Activated CD8-positive, alpha-beta memory T cell treated with anti-CD3 and anti-CD28 coated beads for 36 hours (primary cell): ENCODE results near the gene GPR3. TPM values are rescaled to one million over a fixed set of nuclear protein-coding genes. Genes with fewer than 3 reads are reported as not detected.

Source experiments
- CTCF ChIA-PET: fragments of 350-600 bp; sonication (Branson Sonifier 250); formaldehyde crosslinking; loops from one replicate; lab custom pipeline; 2021; ENCODE audit warnings: antibody characterized with exemption; lab: Charles Lee
- POLR2A ChIA-PET: fragments of 350-600 bp; sonication (Branson Sonifier 250); formaldehyde crosslinking; loops from one replicate; lab custom pipeline; 2021; ENCODE audit warnings: antibody characterized with exemption; lab: Charles Lee
- total RNA-seq, 2 experiments: library from RNA; stranded (reverse); gene quantifications; one replicate each; pipeline ENCODE4 v1.2.3, GENCODE V29; 2021

GPR3 gene
- total RNA-seq, 2 experiments from 2014 or later = 3.6 to 4.1 TPM

DNA sequence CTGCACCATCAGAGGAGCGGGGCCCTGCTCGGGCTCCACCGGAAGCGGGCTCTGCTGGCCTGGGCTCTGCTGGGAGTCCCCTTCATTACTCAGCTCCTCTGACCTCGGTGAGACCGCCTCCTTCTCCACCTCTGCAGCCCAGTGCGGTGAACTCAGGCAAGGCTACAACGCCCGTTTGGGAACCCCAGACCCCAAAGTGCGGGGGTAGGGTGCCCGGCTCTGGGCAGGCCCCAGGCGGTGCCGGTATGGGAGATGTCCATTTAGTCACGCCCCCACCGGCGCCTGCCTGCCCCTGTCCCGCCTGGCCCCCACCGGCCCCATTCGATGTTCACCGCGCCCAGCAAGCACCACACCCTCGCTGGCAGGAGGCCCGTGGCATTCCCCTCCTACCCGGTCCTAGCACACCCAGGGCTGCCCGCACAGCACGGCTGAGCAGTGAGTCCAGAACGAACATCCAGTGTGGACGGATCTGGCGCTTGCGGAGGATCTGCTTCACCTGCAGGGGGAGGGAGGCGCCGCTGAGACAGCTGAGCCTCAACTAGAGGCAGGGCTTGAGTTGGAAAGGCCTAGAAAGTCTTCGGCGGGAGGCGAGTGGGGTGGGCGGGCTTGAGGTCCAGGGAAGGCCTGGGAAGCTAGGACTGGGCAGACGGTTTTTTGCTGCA is 35.7 kb upstream of the GPR3 start:
- ChIA-PET CTCF (interaction anchor here (0.7 to 5.4 kb wide), 28 partner anchors 9 to 305 kb away, joined by 3 to 32 read pairs (median 5); partner anchors contain the start of genes CD164L2, GPR3, MAP3K6 and SYTL1), POLR2A (interaction anchor here (1.7 to 2.3 kb wide), 2 partner anchors 9 to 14 kb away, joined by 10 read pairs; partner anchors contain the start of genes MAP3K6 and SYTL1)

DNA sequence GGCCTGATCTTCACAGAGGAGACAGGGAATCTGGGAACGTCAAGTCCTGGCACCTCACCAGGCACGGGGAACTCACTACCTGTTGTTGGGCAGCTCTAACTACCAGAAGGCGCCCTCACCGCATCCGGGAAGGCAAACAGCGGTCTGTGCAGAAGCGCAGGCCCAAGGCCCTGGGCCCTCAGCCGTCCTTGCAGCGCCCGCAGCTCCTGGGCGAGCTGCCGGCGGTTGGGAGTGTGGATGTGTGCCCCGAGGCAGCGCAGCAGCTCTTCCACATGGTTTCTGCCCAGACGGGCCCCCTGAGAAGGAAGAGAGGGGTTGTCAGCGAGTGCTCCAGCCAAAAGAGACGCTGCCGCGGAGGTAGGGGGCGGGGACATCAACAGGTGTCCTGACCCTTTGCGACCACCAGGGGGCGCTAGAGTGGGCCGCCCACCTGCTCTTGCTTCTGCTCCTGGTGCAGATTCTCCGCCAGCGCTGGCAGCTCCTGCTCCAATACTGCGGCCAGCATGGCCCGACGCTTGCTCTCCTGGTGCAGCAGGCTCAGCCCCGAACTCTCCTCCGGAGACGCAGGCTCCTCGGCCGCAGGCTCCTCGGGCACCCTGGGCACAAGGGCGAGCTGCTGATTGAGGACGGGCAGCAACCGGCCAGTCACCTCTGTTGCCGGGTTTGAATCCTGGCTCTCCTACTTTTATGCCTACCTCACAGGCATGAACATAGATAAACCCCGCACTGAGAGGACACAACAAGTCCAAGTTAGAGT is 35.0 kb upstream of the GPR3 start:
- ChIA-PET CTCF (interaction anchor here (0.5 to 5.4 kb wide), 35 partner anchors 8 to 305 kb away, joined by 3 to 32 read pairs (median 4); partner anchors contain the start of genes CD164L2, GPR3, MAP3K6 and SYTL1), POLR2A (interaction anchor here (1.7 to 2.3 kb wide), 2 partner anchors 8 to 15 kb away, joined by 10 read pairs; partner anchors contain the start of genes MAP3K6 and SYTL1)

DNA sequence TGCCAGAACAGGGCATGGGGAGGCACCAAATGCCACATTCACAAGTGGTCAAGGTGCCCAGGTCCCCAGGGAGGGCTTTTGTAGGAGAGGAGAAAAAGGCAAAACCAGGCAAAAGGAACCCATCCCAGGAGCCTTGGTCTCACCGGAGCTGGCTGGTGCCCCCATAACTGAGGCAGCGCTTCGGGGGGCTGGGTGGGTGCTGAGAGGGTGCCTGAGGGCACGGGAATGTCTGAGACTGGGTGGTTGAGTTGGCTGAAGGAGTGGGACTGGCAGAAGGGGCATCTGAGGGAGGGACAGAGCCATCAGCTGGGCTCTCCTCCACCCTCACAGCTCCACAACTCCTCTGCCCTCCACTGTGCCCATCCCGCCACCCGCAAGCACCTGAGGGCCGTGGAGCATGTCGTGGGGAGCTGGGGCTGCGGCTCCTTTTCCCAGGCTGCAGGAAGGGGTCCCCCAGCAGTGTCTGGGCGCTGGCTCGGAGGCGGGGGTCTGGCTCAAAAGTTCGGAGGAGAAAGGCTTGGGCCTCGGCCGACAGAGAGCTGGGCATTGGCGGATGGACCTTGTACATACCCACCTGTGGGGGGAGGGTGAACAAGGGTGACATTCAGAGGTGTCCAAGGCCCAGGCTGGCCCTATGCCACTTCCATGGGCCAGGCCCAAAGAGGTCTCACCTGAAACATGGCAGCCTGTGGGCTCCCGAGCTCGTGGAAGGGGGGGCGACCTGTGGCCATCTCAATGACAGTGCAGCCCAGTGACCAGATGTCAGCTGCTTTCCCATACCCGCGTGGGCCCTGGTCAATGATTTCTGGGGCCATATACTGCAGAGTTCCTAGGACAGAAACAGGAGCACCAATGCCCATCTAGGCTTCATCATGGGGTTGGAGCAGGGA is 34.1 kb upstream of the GPR3 start:
- CTCF ChIA-PET = interaction anchor here (0.5 to 5.4 kb wide), 26 partner anchors 8 to 304 kb away, joined by 3 to 32 read pairs (median 5); partner anchors contain the start of genes CD164L2, GPR3, MAP3K6 and SYTL1

DNA sequence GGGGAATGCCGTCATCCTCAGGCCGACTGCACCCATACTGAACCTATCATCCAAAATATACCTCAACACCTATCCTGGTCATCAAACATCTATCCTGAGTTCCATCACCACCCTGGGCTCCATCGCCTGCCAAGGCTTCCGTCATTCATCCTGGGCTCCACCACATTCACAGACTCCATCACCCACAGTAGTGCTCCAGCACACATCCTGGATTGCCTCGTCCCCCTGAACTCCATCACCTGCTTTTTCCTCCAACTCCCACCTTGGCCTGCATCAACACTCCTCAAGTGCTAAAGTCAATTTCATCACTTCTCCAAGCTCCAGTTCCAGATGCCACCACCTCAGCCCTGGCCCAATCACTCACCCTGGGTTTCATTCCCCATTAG is 33.5 kb upstream of the GPR3 start:
- POLR2A ChIA-PET = no interaction called here
- CTCF ChIA-PET = interaction anchor here (0.7 to 5.4 kb wide), 8 partner anchors 13 to 63 kb away, joined by 3 to 32 read pairs (median 8); partner anchors contain the start of genes GPR3 and SYTL1

More for the DNA sequence above, 34.1 kb upstream of the GPR3 start:
- POLR2A ChIA-PET = no interaction called here

DNA sequence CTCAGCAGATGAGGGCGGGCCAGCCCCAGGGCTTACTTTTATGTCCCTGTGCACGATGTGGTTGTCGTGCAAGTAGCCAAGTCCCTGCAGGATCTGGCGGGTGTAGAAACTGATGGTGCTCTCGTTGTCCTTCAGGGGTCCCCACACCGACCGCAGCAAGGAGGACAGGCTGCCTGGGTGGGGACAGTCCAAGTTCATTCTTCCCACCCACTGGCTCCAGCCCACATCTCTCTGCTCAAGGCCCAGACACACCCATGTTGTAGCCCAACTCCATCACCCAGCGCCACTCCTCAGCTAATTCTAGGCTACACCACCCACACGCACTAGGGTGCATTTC is 32.6 kb upstream of the GPR3 start:
- ChIA-PET POLR2A (no interaction called here), CTCF (interaction anchor here (1.0 to 5.4 kb wide), 2 partner anchors 29 to 36 kb away, joined by 3 to 32 read pairs; no protein-coding TSS in a partner anchor)

DNA sequence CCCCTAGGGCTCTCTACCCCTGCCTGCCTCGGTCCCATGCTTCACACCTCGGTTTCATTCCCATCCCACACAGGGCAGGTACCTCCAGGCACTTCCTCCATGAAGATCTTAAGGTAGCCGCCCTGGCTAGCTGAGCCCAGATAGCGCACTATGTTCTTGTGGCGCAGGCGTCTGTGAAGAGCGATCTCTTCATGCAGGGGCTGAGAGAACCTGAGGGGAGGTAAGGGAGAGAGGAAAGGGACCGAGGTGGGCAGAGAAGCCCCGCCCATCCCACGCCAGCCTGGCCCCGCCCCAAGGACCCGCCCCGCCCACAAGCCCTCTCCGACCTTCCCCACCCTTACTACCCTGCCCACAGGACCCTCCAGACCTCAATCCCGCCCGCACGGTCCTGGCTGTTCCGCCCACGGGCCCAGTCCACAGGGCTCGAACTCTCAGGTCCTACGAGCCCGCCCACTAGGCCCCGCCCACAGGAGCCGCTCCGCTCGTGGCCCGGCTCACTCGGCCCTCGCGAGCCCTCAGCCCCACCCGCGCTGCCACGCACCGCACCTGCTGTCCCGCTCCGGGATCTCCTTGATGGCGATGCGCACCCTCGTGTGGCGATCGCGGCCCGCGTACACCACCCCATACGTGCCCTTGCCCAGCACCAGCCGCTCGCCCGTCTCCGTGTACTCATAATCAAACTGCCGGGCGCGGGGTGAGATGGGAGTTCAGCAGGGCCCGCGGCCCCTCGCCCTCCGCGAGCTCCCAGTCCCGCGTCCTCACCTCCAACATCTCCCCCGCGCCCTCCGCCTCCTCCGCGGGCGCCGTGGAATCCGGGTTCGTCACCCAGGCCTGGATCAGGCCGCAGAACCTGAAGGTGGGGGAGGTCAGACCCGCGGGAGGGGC is 32.0 kb upstream of the GPR3 start:
- CTCF ChIA-PET = interaction anchor here (0.8 to 5.4 kb wide), 3 partner anchors 28 to 35 kb away, joined by 3 to 32 read pairs (median 3); no protein-coding TSS in a partner anchor
- POLR2A ChIA-PET = no interaction called here

DNA sequence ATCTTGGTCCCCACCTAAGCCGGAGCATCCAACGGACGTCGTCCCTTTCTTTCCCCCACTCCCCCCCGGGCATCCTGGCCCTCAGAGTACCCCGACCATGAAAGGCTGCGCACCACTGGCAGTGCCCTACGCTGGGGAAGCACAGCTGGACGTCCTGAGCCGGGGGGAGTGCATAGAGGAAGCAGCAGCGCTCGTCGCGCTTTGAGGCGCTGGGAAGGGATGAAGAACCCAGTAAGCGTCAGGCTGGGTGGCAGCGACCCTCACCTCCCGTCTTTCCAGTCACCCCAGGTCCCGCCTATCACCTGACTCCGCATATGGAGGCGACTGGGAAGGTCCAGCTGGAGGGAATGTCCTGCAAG is 31.4 kb upstream of the GPR3 start:
- CTCF ChIA-PET = interaction anchor here (0.8 to 1.5 kb wide), 4 partner anchors 11 to 28 kb away, joined by 3 to 5 read pairs (median 3); no protein-coding TSS in a partner anchor
- POLR2A ChIA-PET = no interaction called here

DNA sequence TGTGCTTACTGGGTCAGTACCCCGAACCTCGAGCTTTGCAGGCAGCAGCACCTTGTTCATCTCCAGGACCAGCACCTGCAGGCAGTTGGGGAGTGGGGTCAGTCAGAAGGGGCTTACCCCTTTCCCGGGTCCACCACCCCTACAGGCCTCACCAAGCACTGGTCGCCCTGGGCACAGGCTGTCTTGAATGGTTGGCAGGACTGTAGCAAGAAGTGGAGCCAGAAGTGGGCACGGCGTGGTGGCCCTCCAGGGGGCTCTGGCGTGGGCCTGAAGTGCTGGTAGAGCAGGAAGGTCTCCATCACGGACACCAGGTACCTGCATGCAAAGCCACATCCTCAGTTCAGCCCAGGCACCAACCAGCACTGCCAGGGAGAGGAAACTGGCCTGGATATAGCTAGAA is 30.9 kb upstream of the GPR3 start:
- CTCF ChIA-PET = interaction anchor here (0.9 to 1.5 kb wide), 4 partner anchors 11 to 33 kb away, joined by 3 to 5 read pairs (median 3); no protein-coding TSS in a partner anchor
- POLR2A ChIA-PET = no interaction called here

DNA sequence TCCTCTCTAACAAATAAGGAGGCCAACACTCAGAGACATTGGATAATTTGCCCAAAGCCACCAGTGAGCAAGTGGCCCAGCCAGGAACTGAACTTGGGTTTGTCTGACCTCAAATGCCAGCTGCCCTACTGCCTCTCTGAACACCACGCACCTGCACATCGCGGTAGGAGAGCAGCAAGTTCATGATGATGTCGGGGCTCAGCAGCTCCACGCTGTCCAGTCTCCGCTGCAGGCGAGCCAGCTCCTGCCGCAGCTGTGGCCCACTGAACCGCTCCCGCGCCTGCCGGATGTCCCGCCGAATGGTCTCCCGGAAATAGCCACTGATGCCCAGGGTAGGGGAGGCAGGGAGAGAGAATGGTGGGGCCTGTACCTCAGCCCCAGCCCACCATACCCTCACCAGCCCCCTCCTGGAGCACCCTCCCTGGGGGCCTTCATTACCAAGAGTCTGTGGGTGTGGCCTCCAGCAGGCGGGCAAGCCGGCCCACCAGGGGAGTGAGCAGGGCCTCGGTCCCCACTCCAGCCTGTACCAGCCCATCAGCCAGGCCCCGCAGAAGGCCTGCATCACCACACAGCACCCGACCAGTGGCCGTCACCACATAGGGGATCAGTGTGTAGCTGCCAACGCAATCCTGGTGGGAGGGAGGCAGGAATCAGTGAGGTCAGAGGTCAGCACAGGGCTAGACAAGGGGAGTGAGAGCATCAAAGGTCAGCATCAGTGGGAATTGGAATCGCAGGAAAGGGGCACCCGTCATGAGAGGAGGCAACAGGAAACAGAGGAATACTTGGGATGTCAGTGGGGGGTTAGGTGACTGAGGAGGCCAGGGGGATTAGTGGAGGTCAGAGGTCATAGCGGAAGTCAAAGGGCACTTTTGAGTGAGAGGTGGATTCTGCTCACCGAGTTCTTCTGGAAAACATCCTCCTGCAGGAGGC is 28.4 kb upstream of the GPR3 start:
- CTCF ChIA-PET = interaction anchor here (2.9 kb wide), 1 partner anchor 31 kb away, joined by 9 read pairs; no protein-coding TSS in a partner anchor

DNA sequence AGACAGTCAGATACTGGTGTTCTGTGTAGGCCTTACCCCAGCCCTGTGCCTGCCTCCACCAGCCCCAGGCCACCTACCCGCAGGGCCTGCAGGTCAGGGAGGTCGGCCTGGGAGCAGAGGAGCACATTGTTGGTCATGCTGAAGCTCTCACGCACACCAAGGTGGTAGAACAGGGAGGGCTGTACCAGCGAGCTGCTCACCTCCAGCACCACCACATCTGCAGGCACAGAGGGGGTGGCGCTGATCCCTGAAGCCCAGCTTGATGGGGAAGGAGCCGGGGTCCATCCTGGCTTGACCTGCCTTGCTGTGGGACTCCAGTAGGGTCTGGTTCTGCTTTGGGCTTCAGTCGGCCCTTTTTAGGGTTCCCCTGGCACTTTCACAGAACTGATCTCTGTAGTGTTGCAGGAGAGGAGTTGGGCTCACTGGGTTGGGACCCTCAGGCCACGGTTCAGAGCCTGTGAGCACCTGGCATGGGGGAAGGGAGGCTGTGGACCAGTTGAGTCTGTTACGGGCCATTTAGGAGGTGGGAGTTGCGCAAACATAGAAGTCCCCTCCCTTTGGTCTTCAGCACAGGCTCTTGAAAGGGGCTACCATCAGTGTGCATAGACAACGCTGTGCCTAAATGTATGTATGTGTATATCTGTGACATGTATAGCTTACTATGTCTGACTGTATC is 27.6 kb upstream of the GPR3 start:
- POLR2A ChIA-PET = interaction anchor here (0.5 to 1.8 kb wide), 7 partner anchors 8 to 126 kb away, joined by 3 to 10 read pairs (median 4); no protein-coding TSS in a partner anchor
- CTCF ChIA-PET = interaction anchor here (0.7 to 2.9 kb wide), 11 partner anchors 8 to 210 kb away, joined by 3 to 30 read pairs (median 4); partner anchors contain the start of genes SLC9A1 and SYTL1

More for the DNA sequence above, 28.4 kb upstream of the GPR3 start:
- POLR2A ChIA-PET = no interaction called here

DNA sequence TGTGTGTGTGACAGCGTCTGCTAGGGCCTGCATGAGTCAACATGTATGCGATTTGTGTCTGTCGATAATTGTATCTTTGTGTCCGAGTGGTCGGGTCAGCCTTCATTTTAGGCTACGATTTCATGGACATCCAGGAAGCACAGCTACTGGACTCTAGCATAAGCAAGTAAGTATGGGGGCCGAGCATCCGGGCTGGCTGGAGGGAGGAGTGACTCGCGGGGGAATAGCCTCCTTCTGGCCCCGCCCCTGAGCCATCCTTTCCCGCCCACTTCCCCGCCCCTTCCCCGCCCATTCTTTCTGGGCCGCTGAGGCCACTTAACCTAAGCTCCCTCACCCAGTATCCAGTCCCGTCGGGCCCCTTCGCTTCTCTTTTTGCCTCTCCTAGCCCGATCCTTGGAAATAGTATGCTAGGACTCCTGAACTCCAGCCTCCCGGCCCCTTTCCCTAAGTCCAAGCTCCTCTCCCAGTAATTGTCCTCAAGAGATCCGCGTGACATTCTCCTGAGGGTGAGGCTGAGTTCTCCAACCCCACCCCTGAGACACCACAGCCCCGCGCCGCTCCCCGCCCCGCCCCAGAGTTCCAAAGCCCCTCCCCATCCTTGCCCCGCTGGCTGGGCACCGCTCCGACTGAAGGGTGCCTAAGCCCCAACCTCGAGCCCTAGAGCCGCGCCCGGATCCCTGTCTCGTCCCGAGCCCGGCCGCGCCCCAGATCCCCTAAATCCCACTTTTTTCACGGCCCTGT is 26.9 kb upstream of the GPR3 start:
- POLR2A ChIA-PET = interaction anchor here (0.5 to 1.8 kb wide), 9 partner anchors 9 to 156 kb away, joined by 3 to 10 read pairs (median 4); no protein-coding TSS in a partner anchor
- CTCF ChIA-PET = interaction anchor here (0.7 to 2.9 kb wide), 15 partner anchors 9 to 211 kb away, joined by 3 to 30 read pairs (median 4); partner anchors contain the start of genes GPR3, SLC9A1 and SYTL1

DNA sequence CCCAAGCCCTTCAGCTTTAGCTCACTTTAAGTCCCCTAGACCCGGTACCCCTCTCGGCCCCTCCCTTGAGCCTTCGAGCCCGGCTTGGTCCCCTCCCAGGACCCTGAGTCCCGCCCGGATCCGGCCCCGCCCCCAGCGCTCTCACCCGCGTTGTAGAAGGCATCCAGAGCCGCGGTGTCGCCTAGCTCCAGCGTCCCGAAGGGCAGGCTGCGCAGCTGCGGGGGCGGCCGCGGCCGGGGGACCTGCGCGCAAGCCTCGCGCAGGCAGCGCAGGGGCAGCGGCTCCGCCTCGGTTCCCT is 26.4 kb upstream of the GPR3 start:
- POLR2A ChIA-PET = interaction anchor here (0.6 to 1.8 kb wide), 5 partner anchors 9 to 155 kb away, joined by 3 to 10 read pairs (median 4); no protein-coding TSS in a partner anchor
- CTCF ChIA-PET = interaction anchor here (0.7 to 2.9 kb wide), 15 partner anchors 9 to 319 kb away, joined by 3 to 30 read pairs (median 4); partner anchors contain the start of genes GPR3 and SYTL1

DNA sequence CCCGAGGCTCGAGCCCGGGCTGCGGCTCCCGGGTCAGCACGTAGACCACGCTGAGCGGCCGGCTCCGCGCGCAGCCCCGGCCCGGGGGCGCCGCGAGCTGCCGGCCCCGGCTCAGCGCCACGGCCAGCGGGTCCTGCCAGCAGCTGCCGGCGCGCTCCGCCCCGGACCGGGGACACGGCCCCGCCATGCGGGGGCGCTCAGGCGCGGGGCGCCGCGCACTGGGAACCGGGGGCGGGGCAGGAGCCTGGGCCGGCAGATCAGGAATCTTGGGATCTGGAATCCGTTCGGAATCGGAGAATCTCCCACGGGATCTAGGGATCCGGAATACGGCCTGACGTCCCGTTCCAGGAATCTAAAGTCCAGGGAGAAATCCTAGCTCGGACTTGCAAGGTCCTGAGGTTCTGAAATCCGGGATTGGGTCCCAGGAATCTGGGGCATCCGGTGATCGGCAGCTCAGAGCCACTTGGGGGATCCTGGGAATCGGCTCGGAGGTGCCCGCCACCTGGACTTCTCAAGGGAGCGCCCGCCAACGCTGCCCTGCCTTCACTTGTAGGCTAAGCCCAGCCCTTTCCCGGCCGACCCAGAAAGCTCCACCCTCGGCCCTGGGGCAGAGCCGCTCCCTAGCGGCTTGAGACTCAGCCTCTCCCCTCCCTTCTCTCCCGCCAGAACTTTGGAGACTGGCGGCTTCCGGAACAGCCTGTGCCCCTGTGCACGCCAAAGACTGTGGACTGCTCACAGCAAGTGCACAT is 25.8 kb upstream of the GPR3 start, which contains the start of gene MAP3K6:
Gene MAP3K6 (minus strand): TSS at position 551 of the 749 bp plus-strand sequence. CDS start 364 bp downstream, at position 187.
- POLR2A ChIA-PET = interaction anchor here (1.0 to 1.8 kb wide), 3 partner anchors 10 to 46 kb away, joined by 4 to 10 read pairs (median 4); no protein-coding TSS in a partner anchor
- CTCF ChIA-PET = interaction anchor here (0.9 to 2.9 kb wide), 15 partner anchors 10 to 320 kb away, joined by 3 to 30 read pairs (median 4); partner anchors contain the start of genes GPR3 and SYTL1

DNA sequence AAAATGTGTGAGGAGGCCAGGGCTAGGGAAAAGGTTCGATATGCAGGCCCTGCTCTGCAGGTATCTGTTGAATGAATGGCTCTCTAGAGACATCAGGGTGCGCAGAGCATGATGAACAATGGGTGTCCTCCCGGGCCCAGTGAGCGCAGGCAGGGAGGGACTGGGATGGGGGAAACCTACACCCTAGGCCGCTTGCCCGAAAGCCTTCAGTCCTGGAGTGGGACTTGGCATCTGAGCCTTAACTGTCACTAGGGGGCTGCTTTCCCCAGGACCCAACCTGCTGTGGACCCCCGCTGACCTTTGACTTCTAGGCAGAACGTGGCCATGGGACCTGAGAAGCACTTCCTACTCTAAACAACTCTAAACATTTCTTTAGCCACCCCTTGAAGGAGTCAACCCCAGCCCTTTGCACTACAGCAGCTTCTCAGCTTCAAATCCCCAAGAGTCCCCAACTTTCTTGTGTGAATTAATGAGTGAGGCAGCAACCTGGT is 25.2 kb upstream of the GPR3 start:
- ChIA-PET CTCF (interaction anchor here (0.9 to 2.9 kb wide), 10 partner anchors 11 to 320 kb away, joined by 3 to 30 read pairs (median 4); partner anchors contain the start of gene SYTL1), POLR2A (no interaction called here)
